Inferior parietal cortex (tissue), 1 donor: Measurements from ENCODE around the gene IRF2.

Source experiments
- DNase-seq: peaks from one replicate; pipeline ENCODE4 v3.0.0-alpha.2; 2016; ENCODE audit errors: extremely low spot score

The IRF2 gene

GRCh38 chr4:184409502-184409901 is 64.8 kb downstream of the IRF2 start:
- no peak for DNase-seq

DNA sequence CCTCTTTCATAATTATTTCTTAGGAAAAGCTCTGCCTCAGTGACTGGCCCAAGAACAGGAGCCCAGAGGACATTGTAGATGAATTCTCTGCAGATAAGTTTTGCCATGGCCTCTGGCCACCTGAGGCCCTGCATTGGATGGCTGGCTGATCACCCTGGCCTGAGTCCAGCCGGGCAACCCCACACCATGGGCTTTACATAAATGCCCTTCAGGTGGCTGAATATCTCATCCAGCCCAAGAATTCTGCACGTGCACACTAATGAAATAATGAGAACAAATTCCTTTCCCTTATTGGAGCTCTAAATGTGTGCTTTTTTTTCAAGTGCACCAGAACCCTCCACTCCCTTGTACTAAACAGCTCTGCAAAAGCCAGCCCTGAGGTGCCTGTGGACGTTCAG is 65.7 kb downstream of the IRF2 start:
- DNase-seq, result no peak

DNA sequence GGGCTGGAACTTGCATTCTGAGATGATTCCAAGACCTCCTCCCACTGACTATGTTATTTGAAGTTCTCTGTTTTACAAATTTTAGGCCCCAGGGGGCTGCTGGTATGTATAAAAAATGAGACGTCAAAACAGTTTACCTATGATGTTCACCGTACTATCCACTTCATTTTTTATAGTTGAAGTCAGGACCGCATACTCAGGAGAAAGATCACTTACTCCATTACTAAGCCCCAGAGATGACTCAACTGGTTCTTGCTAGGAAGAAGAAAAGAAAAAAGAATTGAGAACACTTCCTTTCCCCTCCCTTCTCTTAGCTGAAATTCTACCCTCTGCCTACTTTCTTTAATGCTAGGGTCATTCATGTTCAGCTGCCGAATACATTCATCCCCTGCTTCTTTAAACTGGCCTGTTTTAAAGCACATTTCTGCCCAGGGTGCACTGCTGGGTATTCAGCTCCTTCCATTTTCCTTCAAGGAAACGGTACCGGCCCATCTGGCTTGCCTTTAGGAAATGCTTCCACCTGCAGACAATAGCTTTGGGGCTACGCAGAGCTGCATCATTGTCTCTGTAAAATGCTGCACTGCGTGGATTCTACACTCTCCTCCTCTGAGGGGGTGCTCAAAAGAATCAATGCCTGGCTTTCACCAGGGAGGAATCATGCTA is 66.2 kb downstream of the IRF2 start:
- no peak for DNase-seq

DNA sequence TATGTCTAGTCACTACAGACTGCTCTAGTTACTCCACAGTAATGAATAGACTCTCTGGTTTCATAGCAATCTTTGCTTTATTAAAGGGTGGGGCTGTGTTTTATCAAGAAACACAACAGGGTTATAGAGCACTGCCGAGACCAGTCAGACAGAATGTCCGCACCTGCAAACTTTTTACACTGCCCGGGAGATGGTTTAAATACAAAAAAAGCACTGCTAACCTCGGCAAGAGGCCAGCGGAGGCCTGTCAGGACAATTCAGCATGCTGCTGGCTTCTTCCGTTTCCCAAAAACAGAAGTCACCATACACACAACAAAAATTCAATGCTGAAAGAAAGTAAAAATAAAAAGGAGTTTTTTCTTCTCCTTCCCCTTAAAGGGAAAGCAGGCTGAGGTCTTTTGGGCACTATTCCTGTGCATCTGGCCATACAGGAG is 67.4 kb downstream of the IRF2 start:
- no peak for DNase-seq

DNA sequence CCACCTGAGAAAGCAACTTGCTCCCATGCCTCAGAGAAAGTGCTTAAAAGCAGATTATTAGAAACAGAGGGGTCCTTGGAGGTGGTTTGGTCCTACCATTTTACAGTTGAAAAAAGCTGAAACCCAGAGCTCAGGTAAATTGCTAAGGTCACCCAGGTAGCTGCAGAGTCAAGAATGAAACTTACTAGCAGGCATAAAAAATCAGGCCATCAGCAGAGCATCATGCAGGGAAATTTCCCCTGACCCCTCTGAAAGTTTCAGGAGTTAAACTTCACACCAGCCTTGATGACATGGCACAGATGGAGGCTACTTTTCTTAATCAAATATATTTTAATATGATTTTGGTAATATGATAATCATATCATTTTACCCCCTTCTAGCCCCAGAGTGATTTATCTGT is 70.3 kb downstream of the IRF2 start:
- no peak for DNase-seq

- DNase-seq, result no peak
These were observed 71.0 kb downstream of the IRF2 start for GRCh38 chr4:184403384-184403781.

DNA sequence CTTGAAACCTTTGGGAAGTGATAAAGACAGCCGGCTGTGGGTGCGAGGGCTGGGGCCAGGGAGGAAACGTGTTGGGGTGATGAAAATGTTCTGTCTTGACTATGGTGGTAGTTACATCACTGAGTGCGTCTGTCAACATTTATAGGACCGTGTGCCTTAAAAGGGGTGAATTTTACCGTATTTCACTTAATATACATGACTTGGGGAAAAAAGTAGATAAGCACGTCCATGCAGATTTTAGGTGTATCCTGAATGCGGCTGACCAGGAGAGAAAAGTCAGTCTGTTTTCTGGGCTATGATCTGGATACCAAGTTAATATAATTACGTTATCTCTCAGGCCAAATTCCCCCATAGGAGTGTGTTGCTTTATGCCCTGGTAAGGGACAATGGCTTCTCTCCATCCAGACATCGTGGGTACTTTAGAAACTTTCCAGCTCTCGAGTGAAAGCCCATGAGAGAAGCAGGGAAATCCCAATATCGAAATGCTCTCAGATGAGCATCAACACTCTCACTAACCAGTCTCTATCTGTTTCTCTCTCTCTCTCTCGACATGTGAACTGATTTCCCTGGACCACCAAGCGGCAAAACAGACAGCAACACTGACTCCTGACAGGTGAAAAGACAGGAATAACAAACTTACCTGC is 71.5 kb downstream of the IRF2 start:
- DNase-seq, result no peak

GRCh38 chr4:184402239-184402638 is 72.1 kb downstream of the IRF2 start:
- DNase-seq, result no peak

DNA sequence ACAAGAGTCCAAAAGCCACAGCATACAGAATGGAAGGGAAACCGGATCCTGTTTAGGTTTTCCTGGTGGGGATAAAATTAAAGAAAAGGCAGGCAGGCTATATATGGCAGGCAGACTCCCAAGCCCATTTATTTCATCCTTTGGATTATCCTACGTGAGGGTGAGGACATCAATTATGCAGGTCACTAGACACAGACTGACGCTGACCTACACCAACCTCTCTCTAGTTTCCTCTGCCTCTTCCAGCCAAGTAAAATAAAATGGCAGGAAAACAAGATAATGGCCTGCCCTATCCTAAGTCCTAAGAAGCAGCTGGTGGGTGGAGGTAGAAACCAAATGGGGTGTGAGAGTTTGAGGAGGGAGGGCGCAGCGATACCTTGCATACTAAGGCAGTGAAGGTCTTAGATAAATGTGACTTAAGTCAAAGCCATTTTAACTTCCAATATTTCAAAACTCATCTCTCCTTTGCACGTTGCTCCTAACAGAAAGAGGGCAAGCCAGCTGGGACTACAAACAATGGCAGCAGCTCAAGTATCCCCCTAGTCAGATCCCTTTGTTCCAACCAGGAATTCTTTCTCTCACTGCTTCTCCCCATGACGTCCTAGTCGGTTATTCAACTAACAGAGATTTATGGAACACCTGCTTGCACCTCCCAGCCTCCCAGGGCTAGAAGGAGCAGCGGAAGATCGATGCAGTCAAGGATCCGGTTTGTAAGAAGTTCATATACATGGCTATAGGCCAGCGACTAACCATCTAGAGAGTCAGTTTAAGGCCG is 72.8 kb downstream of the IRF2 start:
- no peak for DNase-seq

- no peak for DNase-seq
These were observed 73.5 kb downstream of the IRF2 start for GRCh38 chr4:184400891-184401290.

- no peak for DNase-seq
These were observed 73.9 kb downstream of the IRF2 start for GRCh38 chr4:184400375-184400870.

GRCh38 chr4:184399512-184399908 is 74.8 kb downstream of the IRF2 start:
- DNase-seq, result no peak

GRCh38 chr4:184398741-184399511 is 75.4 kb downstream of the IRF2 start:
- DNase-seq, result no peak

DNA sequence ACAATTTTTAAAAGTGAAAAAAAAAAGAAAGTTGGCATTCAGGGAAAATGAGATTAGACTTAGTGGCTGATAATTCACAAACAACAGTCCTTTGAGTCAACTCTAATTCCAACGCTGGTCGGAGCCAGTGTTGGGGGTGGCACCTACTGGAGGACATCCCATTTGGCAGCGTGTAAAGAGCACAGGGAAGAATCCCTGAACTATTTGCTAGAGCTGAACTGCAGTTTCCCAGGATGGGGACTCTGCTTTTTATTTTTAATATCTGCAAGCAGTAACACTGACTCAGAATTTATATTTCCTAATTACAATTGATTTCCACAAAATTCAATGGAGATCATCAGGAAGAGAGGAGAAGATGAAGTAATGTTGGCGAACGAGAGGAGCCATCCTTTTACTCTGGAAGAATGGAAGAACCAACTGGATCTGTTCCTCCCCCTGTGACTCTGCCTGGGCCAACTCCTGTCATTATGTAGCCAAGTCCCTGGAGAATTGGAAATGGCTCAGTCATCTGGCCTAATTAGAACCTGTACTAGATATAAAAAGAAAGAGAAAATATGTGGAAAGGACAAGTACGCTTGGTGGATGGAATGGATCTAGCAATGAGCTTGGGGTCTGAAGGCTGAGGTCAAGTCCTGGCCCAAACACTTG is 76.7 kb downstream of the IRF2 start:
- DNase-seq, result no peak

DNA sequence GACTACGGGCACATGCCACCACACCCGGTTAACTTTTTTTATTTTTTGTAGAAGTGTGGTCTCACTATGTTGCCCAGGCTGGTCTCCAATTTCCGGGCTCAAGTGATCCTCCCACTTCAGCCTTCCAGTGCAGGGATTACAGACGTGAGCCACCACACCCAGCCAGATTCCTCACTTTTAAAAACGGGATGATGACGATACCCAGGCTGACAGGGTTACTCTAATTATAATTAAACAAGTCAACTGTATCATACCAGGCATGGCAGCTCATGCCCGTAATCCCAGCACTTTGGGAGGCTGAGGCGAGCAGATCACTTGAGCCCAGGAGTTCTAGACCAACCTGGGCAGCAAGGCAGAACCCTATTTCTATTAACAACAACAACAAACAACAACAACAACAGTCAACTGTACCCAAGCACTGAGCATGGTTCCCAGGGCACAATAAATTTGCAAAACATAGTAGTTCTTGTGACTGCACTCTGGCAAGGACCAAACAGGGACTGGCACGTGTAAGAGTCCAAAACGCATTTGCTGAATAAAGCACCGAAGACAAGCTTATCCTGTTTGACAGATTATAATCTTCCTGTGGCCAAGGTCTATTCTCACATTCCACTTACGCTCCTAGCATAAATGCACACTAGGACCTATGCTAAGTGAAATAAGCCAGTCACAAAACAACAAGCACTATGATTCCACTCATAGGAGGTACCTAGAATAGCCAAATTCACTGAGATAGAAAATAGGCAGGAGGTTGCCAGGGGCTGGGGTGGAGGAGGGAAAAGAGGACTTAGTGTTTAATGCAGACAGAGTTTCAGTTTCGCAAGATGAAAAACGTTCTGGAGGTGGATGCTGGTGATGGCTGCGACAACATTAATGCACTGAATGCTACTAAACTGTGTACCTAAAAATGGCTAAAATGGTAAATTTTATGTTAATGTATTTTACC is 77.5 kb downstream of the IRF2 start:
- no peak for DNase-seq

- DNase-seq, result no peak
These were observed 78.4 kb downstream of the IRF2 start for GRCh38 chr4:184395971-184396391.

DNA sequence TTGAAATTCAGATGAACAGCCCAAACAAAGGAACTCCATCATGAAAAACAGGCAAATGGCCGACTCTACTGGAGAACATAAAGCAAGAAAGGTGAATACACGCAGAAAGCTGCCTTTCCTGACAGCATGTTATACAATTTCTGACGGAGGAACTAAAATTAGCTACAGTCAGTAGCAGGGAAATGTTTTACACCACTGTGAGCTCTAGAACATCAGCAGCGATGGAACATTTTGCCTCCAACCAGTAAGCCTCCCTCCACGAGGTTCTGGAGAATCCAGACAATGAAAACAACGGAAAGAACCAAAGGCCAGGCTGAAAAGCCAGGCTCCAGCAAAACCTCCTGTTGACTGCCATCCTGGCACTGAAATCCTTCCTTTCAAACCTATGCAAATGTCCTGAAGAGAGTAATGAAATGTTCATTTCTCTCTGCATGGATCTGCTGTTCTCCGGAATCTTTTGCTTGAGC is 78.9 kb downstream of the IRF2 start:
- peak; percentile 62 for DNase-seq

DNA sequence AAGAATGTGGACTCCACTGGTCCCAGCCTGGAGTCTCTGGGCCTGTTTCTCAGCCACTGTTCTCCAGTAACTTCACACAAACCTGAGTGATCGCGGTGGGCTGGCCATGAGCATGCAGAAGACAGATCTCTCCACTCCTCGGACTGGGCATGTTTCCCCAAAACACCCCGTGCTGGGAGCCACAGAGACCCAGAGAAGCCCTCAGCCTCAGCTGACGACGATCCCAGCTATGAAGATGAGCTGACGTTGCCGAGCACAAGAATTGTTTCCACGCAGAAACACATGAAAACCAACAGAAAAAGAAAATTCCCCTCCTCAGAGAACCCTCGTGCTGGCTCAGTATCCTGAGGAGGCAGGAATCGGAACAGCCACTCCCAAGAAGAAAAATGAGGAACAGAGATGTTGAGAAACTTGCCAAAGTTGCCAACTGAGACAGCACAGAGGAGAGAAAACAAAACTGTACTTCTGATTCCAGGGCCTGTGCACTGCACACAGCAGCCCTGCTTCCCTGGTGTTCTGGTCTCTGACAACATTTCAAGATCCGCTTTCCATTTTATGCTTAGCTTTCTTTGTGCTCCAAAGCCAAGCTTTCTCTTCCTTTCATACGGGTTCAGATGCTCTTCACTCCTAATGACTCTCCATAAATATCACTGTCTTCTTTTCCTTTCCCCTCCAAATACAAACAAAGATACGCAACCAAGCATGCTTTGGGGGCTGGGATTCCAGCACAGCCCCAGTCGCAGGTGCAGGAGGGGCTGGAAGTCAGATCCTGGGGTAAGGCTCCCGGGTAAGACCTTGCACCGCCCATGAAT is 81.4 kb downstream of the IRF2 start:
- DNase-seq, result no peak

GRCh38 chr4:184392316-184392715 is 82.0 kb downstream of the IRF2 start:
- no peak for DNase-seq
